Erythroblast (primary cell): ENCODE data around the gene NFYC.
"Not testable (repeated sequence)": the region's sequence is repeated elsewhere in the genome, so short reads cannot be mapped to it uniquely, and the experiment has no call there.

Experiments used
- DNase-seq, 2 experiments: peaks; one replicate each; lab custom pipeline; 2025; lab: John Stamatoyannopoulos, UW
- GATA1 ChIP-seq: IDR thresholded peaks from 2 replicates; pipeline ENCODE4 v1.6.1; 2011; ENCODE audit warnings: low read depth, mild to moderate bottlenecking, control low read depth, low read length, moderate library complexity
- POLR2A ChIP-seq: IDR thresholded peaks from 2 replicates; pipeline ENCODE4 v1.6.1; 2011; ENCODE audit warnings: mild to moderate bottlenecking, low read length

Gene NFYC

DNA sequence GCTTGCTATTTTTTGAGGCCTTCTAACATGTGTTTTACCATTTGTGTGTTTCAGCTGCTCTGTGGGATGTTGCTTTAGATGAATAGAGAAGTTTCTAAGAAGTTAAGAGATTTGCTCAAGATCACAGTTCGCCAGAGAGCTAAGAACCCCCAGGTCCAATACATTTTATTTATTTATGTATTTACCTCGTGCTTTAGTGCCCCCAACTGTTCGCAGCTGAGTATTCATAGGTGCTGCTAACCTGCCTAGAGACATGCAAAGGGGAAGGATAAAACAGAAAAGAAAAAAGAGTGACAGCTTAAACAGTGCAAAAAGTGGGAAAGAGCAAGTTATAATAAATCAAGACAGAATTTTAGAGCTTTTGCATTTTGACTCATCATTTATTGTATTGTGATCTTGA is 31.1 kb downstream of the NFYC start:
- TF ChIP-seq GATA1 (no peak), POLR2A (no peak)

DNA sequence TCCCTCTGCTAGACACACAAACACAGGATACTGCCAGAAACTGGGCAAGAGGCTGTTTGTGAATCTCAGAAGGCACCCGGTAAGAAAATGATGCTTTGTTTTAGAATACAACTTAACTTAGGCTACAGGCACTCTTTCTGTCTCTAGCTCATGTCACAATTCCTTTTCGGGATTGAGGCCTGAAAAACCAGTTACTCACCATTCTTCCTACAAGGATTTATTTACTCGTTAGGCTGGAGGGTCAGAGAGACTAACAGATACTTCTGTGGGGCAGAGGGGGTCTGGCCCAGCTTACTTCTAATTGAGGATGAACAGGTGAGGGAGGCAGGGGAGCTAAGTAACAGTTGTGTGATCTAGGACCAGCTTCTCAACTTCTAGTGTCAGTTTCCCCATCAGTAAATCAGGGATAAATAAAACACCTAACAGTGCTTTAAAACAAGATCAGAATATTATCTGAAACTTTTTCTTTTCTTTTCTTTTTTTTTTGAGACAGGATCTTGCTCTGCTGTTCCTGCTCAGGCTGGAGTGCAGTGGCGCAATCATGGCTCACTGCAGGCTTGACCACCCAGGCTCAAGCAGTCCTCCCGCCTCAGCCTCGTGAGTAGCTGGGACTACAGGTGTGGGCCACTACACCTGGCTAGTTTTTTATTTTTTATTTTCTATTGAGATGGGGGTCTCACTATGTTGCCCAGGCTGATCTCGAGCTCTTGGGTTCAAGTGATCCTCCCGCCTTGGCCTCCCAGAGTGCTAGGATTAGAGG is 31.9 kb downstream of the NFYC start:
- TF ChIP-seq POLR2A = no peak
- TF ChIP-seq GATA1 = no peak

More for the DNA sequence above, 31.1 kb downstream of the NFYC start:
- no peak for DNase-seq

DNA sequence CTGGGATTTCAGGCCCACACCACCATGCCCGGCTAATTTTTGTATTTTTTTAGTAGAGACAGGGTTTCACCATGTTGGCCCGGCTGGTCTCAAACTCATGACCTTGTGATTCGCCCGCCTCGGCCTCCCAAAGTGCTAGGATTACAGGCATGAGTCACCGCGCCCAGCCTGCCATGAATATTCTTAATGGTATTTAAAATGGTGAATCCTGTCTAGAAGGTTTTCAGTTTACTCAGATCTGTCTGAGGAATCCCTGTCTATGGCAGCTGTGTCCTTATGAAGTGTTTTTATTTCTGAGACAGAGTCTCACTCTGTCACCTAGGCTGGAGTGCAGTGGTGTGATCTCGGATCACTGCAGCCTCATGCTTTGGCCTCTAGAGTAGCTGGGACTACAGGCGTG is 36.2 kb downstream of the NFYC start:
- not testable (repeated sequence) for DNase-seq

More for the DNA sequence above, 31.9 kb downstream of the NFYC start:
- DNase-seq = no peak

DNA sequence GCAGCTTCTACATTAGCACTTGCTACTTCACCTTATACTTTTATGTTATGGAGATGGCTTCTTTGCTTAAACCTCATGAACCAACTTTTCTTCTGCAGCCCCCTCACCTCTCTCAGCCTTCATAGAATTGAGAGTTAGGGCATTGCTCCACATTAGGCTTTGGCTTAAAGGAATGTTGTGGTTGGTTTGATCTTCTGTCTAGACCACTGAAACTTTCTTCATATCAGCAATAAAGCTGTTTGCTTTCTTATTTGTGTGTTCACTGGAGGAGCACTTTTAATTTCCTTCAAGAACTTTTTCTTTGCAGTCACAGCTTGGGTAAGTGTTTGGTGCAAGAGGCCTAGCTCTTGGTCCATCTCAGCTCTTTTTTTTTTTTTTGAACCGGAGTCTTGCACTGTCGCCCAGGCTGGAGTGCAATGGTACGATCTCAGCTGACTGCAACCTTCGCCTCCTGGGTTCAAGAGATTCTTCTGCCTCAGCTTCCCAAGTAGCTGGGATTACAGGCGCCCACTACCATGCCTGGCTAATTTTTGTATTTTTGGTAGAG is 37.9 kb downstream of the NFYC start:
- DNase-seq = not testable (repeated sequence)

DNA sequence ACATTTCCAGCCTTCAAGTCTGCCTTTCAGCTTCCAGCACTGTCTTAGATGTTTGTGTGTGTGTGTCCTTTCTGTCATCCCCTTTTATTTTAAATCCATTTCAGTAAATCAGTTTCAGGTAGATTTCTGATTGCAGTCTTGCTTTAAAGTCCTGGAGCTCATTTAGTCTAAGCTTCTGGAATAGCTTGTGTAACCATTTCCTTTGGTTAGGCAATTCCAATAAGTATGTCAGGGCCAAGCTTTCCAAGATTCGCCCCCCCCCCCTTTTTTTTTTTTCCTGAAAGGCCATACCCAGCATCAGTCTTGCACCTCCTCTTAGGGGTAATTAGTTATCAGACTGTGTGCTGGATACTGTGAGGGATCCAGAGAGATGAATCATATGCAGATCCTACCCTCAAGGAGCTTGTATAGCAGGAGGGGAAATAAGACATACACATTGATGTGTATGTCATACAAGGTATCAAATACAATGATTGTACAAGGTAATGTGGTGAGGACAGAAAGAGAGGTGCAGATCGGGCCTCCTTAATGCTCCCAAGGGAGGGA is 41.3 kb downstream of the NFYC start:
- no peak for DNase-seq
- TF ChIP-seq GATA1 (no peak), POLR2A (no peak)

DNA sequence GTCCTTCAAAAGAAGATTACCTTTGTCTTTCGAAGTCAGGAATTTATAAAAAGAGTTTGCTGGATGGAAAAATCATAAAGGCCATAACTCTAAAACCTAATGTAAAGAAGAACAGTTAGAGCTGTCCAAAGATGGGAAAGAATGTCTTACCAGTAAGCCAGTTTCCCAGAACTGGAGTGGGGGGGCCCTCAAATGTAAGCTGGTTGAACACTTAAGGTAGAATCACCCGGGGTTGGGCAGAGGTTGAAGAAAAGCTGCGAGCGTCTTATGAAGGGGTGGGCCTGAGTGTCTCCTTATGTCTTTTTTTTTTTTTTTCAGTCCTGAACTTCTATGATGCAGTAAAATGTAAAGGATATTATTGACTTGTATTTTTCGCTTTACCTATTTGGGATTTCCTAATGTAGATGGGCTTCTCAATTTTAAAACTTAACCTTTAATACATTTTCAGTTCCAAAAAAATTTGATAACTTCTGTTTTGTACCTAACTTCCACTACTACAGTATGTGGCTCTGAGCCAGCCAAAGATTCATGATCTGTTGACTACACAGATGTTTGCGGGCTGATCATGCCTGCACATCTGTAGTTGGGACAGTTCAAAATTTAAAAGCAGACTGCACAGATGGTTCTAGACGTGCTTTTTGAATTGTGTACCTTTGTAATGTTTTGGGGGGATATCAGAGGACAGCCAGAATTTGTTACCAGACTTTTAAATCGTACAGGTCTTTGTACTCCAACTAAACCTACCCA is 43.6 kb downstream of the NFYC start:
- TF ChIP-seq GATA1 (no peak), POLR2A (no peak)
- peak; percentile 33 to 63 for DNase-seq

DNA sequence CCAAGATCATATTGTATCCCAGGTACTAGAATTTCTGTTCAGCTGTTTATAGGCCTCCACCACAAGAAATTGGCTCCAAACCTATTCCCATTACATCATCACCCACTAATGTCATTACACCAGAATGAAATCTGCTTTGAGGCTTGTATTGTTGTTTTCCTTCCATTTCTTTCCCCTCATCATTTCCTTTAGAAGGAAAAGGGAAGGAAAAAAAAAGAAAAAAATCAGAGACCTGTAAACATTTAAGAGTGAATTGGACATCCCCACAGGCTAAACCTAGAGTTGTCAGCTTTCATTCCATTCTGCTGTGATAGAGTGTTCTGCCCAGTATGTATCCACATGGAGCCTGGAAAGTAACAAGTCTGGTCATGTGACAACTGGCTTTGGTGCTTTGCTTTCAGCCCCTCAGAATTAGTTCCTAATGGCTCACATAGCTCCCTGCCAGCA is 44.6 kb downstream of the NFYC start:
- DNase-seq = no peak
- TF ChIP-seq GATA1 (no peak), POLR2A (no peak)

DNA sequence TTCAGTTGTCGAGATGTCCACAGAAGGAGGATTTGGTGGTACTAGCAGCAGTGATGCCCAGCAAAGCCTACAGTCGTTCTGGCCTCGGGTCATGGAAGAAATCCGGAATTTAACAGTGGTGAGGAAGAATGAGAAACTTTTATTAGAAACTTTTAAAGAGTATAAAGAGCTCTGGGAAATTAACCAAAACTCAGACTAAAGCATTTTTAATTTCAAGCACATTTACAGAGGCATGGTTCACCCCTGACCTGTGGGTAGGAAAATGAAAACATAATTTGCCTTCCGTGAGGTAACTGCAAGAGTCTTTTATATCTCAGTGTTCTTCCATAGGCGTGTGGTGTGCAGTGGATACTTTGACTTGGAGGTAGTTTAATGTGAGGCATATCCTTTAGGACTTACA is 47.3 kb downstream of the NFYC start:
- no peak for TF ChIP-seq POLR2A
- TF ChIP-seq GATA1 = no peak

DNA sequence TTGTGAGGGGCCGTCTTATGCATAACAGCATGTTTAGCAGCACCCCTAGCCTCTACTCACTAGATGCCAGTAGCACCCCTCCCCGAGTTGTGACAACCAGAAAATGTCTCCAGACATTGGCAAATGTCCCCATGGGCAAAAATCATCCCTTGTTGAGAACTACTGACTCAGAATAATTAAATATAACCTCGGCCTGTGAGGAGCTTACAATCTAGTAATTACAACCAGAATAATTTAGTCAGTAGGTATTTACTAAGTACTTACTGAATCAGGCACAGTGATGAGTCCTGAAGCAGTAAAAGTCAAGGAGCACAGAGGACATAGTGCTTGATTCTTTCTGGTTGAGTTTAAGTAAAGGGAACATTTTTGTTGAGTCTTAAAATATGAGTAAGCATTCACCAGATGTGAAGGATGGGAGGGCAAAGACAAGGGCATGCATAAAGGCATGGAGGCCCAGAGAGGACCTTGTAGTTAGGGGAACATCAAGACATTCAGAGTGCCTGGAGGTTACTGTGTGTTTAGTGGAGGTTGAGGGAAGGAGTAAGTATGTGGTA is 48.0 kb downstream of the NFYC start:
- TF ChIP-seq POLR2A (no peak), GATA1 (no peak)
- DNase-seq = no peak

More for the DNA sequence above, 47.3 kb downstream of the NFYC start:
- DNase-seq = no peak

DNA sequence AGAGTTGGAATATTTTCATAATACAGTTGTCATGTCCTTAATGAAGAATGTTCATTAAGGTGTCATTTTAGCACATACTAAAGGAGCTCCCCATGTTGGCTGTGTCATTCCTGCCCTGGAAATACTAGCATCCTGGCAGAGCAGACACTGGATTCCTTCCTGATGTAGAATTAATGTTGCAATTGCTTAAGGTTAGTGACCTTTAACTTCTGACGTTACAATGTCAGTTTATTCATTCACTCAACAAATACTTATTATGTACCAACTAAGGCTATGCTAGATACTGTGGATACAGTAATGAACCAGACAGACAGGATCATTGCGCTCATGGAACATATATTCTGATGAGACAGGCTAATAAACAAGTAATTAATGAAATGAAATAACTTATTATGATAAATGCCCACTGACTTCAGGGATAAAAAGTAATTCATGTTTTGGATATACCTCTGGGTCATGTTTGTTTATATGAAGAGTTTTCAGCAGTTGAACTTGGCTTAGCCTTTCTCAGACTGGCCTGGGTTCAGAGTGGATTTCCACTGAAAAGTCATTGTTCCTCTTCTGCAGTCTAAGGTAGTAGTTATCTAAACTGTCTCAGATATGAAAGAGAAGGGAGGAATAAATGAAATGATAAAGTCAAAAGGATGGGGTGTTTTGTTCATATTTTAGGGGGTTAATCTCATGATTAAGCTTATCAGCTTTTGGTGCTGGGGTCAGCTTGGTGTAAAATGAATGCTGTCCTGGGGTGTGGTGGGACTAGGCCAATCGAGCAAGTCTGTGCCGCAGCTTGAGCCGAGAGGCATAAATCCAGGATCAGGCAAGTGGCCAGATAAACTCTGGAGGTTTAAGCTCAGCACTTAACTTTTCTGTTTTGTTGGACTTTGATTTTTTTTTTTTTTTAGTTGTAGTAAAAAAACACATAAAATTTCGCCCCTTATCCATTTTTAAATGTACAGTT is 48.8 kb downstream of the NFYC start:
- TF ChIP-seq POLR2A (no peak), GATA1 (no peak)
- DNase-seq = peak; percentile 20 to 56

DNA sequence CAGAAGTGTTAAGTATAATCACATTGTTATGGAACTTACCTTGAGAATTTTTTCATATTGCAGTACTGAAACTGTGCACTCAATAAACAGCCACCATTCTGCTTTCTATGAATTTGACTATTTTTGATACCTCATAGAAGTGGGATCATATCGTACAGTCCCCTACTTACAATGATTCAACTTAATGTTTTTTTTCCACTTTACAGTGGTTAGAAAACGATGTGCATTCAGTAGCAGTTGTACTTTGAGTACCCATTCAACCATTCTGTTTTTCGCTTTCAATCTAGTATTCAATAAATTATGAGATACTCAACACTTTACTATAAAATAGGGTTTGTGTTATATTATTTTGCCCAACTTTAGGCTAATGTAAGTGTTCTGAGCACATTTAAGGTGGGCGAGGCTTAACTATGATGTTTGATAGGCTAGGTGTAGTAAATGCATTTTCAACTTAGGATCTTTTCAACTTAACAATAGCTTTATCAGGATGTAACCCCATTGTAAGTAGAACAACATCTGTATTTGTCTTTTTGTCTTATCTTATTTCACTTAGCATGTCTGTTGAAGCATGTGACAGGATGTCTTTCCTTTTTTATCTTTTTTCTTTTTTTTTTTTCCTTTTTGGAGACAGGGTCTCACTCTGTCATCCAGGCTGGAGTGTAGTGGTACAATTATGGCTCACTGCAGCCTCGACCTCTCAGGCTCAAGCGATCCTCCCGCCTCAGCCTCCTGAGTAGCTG is 49.7 kb downstream of the NFYC start:
- no peak for TF ChIP-seq GATA1
- TF ChIP-seq POLR2A = no peak
- DNase-seq = no peak

DNA sequence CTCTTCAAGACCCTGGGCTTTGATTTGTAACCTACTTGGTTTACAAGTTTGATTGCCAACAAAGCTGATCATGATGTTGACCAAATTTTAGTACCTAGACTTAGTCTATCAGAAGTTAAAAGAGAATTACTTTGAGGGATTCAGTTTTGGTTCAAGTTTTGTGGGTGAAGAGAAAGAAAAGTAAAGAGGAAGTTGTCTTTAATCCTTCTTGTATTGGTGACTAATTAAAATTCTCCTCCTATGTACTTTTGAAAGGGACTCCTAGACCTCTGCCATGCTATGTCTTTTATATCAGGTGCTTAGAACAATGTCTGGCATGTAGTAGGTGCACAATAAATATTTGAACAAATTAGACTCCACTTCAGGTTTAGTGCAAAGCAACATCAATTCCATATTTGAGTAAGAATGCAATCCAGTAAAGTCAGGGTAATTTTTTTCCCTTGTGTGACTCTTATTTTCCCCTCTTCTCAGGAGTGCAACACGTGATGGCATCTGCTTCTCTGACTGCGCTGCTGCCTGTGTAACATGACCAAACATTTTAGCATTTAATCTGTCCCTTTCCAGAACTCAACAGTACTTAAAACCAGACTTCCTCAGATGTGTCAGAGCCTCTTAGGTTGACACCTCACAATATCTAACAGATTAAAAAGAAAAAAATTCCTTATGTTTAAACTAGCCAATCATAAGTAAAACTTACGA is 51.0 kb downstream of the NFYC start:
- no peak for DNase-seq
- TF ChIP-seq GATA1 (no peak), POLR2A (no peak)
